NCI-H2196 treated with DMSO at 0.1 percent for 48 hours (cell line): ENCODE measurements around the gene VPS8.

Experiments
- DNase-seq: peaks from one replicate; lab custom pipeline; 2025; ENCODE audit not compliant: unreplicated experiment; lab: John Stamatoyannopoulos, UW

VPS8 gene

DNA sequence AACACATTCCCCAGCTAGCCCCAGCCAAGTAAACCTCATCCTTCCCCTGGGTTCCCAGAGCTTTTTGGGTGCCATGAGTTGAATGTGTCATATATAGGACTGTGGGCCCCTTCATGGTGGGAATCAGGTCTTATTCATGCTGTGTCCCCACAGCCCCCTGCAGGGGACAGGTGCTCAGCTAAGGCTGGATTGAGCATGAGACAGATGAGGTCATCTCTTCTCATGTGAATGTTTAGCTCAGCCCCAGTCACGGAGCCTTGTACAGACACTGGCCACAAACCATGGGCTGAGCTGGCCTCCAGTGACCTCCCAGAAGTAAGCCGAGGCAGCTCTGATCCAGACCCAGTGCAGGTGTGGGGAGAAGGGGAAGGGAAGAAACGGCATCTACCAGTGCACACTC, 270.2 kb downstream of the VPS8 start:
- DNase-seq: no peak

DNA sequence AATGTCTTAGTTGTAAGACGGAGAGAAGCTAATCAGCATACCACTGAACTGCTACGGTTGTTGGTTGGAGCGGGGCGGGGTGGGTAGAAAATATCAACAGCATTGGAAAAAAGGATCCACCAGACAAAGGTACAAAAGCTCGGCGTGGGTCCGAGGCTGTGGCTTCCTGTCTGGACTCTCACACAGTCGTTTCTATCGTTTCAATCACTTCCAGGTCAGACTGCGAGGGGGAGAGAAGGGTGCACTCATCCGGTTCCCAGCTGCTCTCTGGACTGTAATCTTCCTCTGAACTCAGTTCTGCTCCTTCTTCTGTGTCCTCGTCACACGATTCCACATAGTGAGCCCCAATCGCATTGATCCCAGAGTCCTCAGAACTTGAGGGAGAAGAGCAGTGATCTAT, 270.9 kb downstream of the VPS8 start:
- no peak for DNase-seq

DNA sequence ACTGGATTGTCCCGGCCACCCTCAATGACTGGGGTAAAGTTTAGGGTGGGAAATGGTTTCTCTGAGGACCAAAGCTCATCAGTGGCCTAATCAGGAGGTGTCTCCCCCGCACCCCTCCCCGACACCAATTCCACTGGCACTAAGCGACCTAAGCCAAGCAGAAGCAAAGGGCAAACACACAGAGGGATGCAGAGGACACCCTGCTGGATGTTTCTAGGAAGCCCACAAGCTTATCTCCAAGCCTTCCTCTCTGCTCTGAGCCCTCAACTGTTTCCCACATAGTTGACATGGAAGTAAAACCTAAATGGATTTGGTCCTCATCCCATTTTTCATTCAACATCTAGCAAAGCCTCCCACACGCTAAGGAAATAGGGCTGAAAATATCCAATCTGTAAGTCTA, 272.4 kb downstream of the VPS8 start:
- no peak for DNase-seq

DNA sequence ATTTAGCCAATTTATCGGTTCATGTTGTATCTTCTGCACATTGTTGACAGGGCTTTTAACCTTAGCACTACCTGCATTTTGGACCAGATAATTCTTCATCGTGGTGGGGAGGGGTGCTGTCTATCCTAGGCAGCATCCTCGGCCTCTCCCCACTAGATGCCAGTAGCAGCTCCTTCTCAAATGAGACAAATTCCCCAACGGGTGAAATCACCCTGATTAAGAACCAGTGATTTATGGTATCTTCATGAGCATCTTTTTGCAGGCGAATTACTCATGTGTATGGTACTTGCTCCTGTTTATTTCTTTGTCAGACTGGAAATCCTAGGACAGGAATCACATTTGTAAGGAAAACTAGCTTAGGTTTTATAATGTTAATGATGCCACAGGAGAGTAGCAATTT, 272.9 kb downstream of the VPS8 start:
- DNase-seq: no peak

DNA sequence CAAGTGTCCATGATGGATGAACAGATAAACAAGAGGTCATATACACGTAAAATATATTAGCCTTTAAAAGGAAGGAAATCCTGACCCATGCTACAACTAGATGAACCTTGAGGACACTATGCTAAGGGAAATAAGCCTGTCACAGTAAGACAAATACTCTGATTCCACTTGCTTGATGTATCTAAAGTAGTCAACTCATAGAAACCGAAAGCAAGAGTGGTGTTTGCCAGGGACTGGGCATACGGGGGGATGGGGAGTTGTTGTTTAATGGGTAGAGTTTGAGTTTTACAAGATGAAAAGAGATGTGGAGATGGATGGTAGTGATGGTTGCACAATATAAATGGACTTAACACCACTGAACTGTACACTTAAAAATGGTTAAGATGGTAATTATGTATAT, 275.5 kb downstream of the VPS8 start:
- no peak for DNase-seq

DNA sequence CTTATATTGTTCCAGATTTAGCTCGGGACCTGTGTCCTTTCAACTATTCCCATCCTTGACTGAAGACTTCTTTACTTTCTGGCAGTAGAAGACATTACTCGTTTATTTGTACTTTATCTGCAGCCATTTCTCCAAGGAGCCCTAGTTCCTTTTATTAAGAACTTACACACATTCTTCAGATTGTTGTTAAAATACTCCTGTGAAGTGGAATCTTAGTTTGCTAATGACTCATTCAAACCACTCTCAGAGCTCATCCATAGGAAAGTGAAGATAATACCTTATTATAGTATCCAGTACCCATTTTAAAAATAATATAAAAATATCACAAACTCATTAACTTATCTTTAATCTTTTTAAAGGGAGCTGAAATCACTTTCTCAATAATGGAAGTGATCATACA, 277.4 kb downstream of the VPS8 start:
- no peak for DNase-seq

DNA sequence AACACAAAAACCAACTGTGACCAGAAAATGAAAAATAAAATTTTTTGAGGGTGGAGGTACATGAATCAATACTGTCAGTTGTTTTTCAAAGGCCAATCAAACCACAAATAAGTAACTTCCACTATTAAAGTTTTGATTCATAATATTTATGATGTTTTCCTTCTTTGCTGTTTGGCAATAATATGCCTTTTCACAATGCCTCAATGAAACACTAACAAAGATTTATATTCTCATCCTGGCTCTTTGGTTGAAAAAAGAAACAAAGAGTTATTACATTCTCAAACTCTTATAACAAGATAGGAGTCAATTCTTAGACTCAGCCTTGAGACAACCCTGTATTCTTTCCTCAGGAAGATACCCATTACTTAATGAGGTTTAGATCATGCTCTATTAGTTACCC, 277.8 kb downstream of the VPS8 start:
- DNase-seq: no peak

DNA sequence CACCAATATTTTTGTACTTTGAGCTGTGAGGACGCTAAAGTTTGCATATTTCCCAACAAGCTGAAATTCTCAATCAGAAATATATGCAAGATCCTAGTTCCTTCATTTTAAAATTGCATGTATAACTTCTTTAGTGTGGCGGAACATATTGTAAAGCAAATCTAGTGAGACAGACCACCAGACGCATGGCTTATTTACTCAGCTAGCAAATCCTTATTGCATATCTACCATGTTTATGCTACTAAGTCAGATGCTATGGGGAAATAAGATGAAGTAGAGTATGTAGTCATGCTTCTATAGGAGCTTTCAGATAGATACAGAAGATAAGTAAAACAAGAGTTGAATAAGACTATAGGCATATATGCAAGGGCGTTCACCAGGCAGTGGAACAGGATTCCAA, 278.8 kb downstream of the VPS8 start:
- DNase-seq: no peak

DNA sequence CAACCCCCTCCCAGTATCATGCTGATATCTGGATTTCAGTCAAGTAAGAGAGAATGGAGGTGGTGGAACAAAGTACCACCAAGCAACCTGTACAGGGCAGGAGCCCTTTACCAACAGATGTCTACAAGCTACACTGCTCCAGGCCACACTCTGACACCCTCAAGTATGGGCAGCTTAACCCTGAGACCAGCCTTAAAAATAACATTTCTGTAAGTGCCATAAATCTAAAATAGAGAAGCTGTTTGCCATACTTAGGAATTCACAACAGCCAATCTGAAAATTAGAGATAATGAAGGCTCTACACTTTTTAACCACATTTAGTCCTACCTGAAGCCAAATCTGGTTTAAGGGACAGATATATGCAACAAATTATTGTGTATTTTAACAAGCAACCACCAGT, 281.1 kb downstream of the VPS8 start:
- DNase-seq: no peak

DNA sequence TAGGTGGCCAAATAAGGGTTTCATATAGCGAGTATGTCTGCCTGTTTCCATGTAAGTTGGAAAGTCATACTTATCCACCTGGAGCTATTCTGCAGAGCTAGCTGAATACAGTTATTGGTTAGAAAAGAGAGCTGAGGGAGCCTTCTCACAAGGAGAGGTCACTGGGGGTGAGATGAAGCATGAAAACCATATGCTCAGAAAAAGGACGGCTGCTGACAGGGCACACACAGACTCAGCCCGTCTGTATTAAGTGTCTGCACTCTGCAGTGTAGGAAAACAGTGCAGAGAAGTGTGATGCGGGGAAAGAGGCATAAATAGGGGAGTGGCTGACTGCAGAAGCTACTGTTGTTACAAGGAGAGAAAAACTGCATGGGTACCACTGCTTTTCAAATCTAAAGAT, 282.7 kb downstream of the VPS8 start:
- no peak for DNase-seq
